ENCODE data around the gene TRIM26.

DNA sequence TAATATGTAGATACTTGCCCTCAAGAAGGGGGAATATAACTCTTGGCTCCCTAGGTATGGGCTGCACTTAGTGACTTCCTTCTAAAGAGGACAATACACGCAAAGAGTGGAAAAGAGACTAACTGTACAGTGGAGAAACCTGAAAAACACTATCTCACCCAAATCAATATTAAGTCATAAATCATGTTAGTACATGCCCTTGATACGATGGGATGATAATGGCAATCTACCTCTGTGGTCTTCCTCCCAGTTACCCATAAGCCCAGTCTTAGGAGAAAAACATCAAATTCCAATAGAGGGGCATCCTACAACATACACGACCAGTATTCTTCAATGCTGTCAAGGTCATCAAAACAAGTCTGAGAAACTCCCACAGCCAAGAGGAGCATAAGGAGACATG, 1.3 kb downstream of the TRIM26 start:
- TF ChIP-seq, protein P1, sequence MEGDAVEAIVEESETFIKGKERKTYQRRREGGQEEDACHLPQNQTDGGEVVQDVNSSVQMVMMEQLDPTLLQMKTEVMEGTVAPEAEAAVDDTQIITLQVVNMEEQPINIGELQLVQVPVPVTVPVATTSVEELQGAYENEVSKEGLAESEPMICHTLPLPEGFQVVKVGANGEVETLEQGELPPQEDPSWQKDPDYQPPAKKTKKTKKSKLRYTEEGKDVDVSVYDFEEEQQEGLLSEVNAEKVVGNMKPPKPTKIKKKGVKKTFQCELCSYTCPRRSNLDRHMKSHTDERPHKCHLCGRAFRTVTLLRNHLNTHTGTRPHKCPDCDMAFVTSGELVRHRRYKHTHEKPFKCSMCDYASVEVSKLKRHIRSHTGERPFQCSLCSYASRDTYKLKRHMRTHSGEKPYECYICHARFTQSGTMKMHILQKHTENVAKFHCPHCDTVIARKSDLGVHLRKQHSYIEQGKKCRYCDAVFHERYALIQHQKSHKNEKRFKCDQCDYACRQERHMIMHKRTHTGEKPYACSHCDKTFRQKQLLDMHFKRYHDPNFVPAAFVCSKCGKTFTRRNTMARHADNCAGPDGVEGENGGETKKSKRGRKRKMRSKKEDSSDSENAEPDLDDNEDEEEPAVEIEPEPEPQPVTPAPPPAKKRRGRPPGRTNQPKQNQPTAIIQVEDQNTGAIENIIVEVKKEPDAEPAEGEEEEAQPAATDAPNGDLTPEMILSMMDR (conservative IDR thresholded peaks at IDR 0.05), result no peak
- TF ChIP-seq ZFX (IDR thresholded peaks at IDR 0.05), result no peak
